H1 (cell line): ENCODE measurements around the gene KCTD15. TPM values are rescaled to one million over a fixed set of nuclear protein-coding genes. Genes with fewer than 3 reads are reported as not detected.

Source experiments
- CTCF ChIA-PET: fragments of 300-600 bp; sonication (Branson Sonifier 250); formaldehyde crosslinking; loops from one replicate; lab custom pipeline; 2021; ENCODE audit not compliant: partially characterized antibody; lab: Charles Lee
- POLR2A ChIA-PET: fragments of 300-600 bp; sonication (Branson Sonifier 250); formaldehyde crosslinking; loops from one replicate; lab custom pipeline; 2021; ENCODE audit warnings: inconsistent platforms; ENCODE audit not compliant: partially characterized antibody; lab: Charles Lee
- DNase-seq, 2 experiments: peaks; one replicate each; pipeline versions ENCODE4 v3.0.0 to v3.0.0-alpha.2; 2010 to 2022; ENCODE audit warnings: low spot score in 2 of 2, low read depth in 1 of 2, mixed read lengths in 1 of 2
- FAIRE-seq: peaks from 2 replicates; lab custom pipeline; 2011; peaks lifted over from hg19 to GRCh38; lab: Jason Lieb, UNC
- H2AFZ ChIP-seq: 2 replicates; pipeline ENCODE4 v1.8.1; 2012; ENCODE audit warnings: low read length, inconsistent platforms
- H2AK5ac ChIP-seq: 2 replicates; pipeline ENCODE4 v1.6.1; 2013; ENCODE audit warnings: low read depth, low read length
- H2BK120ac ChIP-seq: replicated peaks from 2 replicates; pipeline ENCODE3; 2013; ENCODE audit warnings: low read depth, low read length, inconsistent platforms
- H2BK12ac ChIP-seq: 2 replicates; pipeline ENCODE4 v1.6.1; 2013; ENCODE audit warnings: low read depth, low read length
- H2BK15ac ChIP-seq: 2 replicates; pipeline ENCODE4 v1.6.1; 2013; ENCODE audit warnings: low read length
- H2BK20ac ChIP-seq: 2 replicates; pipeline ENCODE4 v1.6.1; 2013; ENCODE audit warnings: low read length
- H2BK5ac ChIP-seq: 2 replicates; pipeline ENCODE4 v1.6.1; 2013; ENCODE audit warnings: low read depth, low read length
- H3K14ac ChIP-seq: 2 replicates; pipeline ENCODE4 v1.6.1; 2013; ENCODE audit warnings: inconsistent platforms; ENCODE audit not compliant: insufficient read length
- H3K18ac ChIP-seq: 2 replicates; pipeline ENCODE4 v1.6.1; 2013; ENCODE audit warnings: low read length; ENCODE audit errors: extremely low read depth
- H3K23ac ChIP-seq: 2 replicates; pipeline ENCODE4 v1.6.1; 2013; ENCODE audit warnings: inconsistent platforms; ENCODE audit not compliant: insufficient read length
- H3K23me2 ChIP-seq: 2 replicates; pipeline ENCODE4 v1.6.1; 2013; ENCODE audit warnings: low read depth, low read length
- H3K27ac ChIP-seq: 2 replicates; pipeline ENCODE4 v1.6.1; 2011; ENCODE audit warnings: low read depth, low read length, inconsistent platforms
- H3K27me3 ChIP-seq, 4 experiments: replicated peaks in 1 of 4; 1 replicate in 1 of 4; 2 replicates in 3 of 4; pipeline versions ENCODE4 v1.6.1 to v1.8.1; 2011 to 2013; ENCODE audit warnings: low read length in 3 of 4, mild to moderate bottlenecking in 3 of 4, inconsistent platforms in 2 of 4, mixed read lengths in 2 of 4, moderate library complexity in 1 of 4; ENCODE audit not compliant: control insufficient read depth in 3 of 4, insufficient read depth in 3 of 4; ENCODE audit errors: extremely low read depth in 1 of 4
- H3K36me3 ChIP-seq, 4 experiments: 2 replicates each; pipeline versions ENCODE4 v1.6.1 to v1.8.1; 2011 to 2013; ENCODE audit warnings: mild to moderate bottlenecking in 4 of 4, low read length in 3 of 4, moderate library complexity in 2 of 4, control low read depth in 1 of 4, inconsistent platforms in 1 of 4; ENCODE audit not compliant: insufficient read depth in 4 of 4, control insufficient read depth in 2 of 4
- H3K4ac ChIP-seq: replicated peaks from 2 replicates; pipeline ENCODE3; 2013; ENCODE audit warnings: low read length, low read depth, mixed read lengths, inconsistent platforms; ENCODE audit not compliant: insufficient read length
- H3K4me1 ChIP-seq, 4 experiments: replicated peaks in 1 of 4; 1 replicate in 1 of 4; 2 replicates in 3 of 4; pipeline versions ENCODE4 v1.6.1 to v1.8.1; 2011 to 2013; ENCODE audit warnings: low read length in 3 of 4, inconsistent platforms in 2 of 4, mixed read lengths in 1 of 4; ENCODE audit not compliant: insufficient read depth in 4 of 4, control insufficient read depth in 3 of 4
- H3K4me2 ChIP-seq, 2 experiments: 2 replicates each; pipeline versions ENCODE4 v1.6.1 to v1.8.1; 2011 to 2013; ENCODE audit warnings: low read depth in 2 of 2, low read length in 2 of 2, control low read depth in 1 of 2, inconsistent platforms in 1 of 2, mild to moderate bottlenecking in 1 of 2; ENCODE audit not compliant: insufficient read depth in 1 of 2
- H3K4me3 ChIP-seq, 4 experiments: fragments of 200-600, 300-600 bp in 1 of 4; sonication (generic), shearing (Covaris generic), sonication (Bioruptor Twin) in 1 of 4; 2 replicates each; pipeline versions ENCODE4 v1.5.1 to v1.8.1; 2011 to 2016; ENCODE audit warnings: low read length in 4 of 4, low read depth in 3 of 4, control low read depth in 2 of 4, inconsistent platforms in 2 of 4, mild to moderate bottlenecking in 2 of 4, mixed read lengths in 1 of 4, moderate library complexity in 1 of 4; ENCODE audit not compliant: insufficient read depth in 2 of 4; ENCODE audit errors: extremely low read depth in 1 of 4
- H3K56ac ChIP-seq: replicated peaks from 2 replicates; pipeline ENCODE3; 2013; ENCODE audit warnings: low read depth, mild to moderate bottlenecking, mixed read lengths, low read length, inconsistent platforms; ENCODE audit not compliant: insufficient read length
- H3K79me1 ChIP-seq: 2 replicates; pipeline ENCODE4 v1.6.1; 2013; ENCODE audit warnings: low read depth, low read length, control low read depth
- H3K79me2 ChIP-seq, 2 experiments: 2 replicates each; pipeline versions ENCODE4 v1.6.1 to v1.8.1; 2012 to 2013; ENCODE audit warnings: low read length in 2 of 2, mild to moderate bottlenecking in 2 of 2, inconsistent platforms in 1 of 2; ENCODE audit not compliant: insufficient read depth in 2 of 2, control insufficient read depth in 1 of 2
- H3K9ac ChIP-seq, 4 experiments: replicated peaks in 1 of 4; 1 replicate in 1 of 4; 2 replicates in 3 of 4; pipeline versions ENCODE4 v1.6.1 to v1.8.1; 2011 to 2013; ENCODE audit warnings: low read depth in 3 of 4, low read length in 3 of 4, control low read depth in 2 of 4, mild to moderate bottlenecking in 2 of 4, moderate library complexity in 2 of 4, inconsistent platforms in 1 of 4; ENCODE audit errors: extremely low read depth in 1 of 4
- H3K9me3 ChIP-seq, 2 experiments: 2 replicates each; pipeline versions ENCODE4 v1.6.1 to v1.8.1; 2012 to 2013; ENCODE audit warnings: mild to moderate bottlenecking in 2 of 2, moderate library complexity in 2 of 2, control low read depth in 1 of 2, inconsistent platforms in 1 of 2, low read depth in 1 of 2, low read length in 1 of 2, mixed read lengths in 1 of 2; ENCODE audit not compliant: insufficient read depth in 2 of 2
- H4K20me1 ChIP-seq, 2 experiments: replicated peaks in 1 of 2; 2 replicates each; pipeline versions ENCODE3 to v1.8.1; 2011 to 2013; ENCODE audit warnings: inconsistent platforms in 2 of 2, low read length in 2 of 2, mild to moderate bottlenecking in 1 of 2; ENCODE audit not compliant: insufficient read depth in 2 of 2, control insufficient read depth in 1 of 2
- H4K5ac ChIP-seq: 2 replicates; pipeline ENCODE4 v1.6.1; 2013; ENCODE audit warnings: low read length, low read depth, mixed read lengths, inconsistent platforms; ENCODE audit not compliant: insufficient read length
- H4K8ac ChIP-seq: 2 replicates; pipeline ENCODE4 v1.8.0; 2013; ENCODE audit warnings: mild to moderate bottlenecking, moderate library complexity, low read length, inconsistent platforms; ENCODE audit not compliant: insufficient read depth; ENCODE audit errors: extremely low read depth
- H4K91ac ChIP-seq: replicated peaks from 2 replicates; pipeline ENCODE3; 2013; ENCODE audit warnings: low read length, mixed read lengths, inconsistent platforms; ENCODE audit not compliant: insufficient read length
- JUN ChIP-seq: IDR thresholded peaks from 2 replicates; pipeline ENCODE4 v1.6.1; 2011; ENCODE audit warnings: low read depth, mild to moderate bottlenecking, improper control_type of control experiment, low read length
- JUND ChIP-seq: IDR thresholded peaks from 2 replicates; pipeline ENCODE4 v1.6.1; 2011; ENCODE audit warnings: mild to moderate bottlenecking, improper control_type of control experiment, low read length
- RXRA ChIP-seq: IDR thresholded peaks from 2 replicates; pipeline ENCODE4 v1.6.1; 2011; ENCODE audit warnings: low read depth, mild to moderate bottlenecking, low read length, moderate library complexity; ENCODE audit not compliant: insufficient read depth
- TAF1 ChIP-seq: IDR thresholded peaks from 2 replicates; pipeline ENCODE4 v1.6.1; 2011; ENCODE audit warnings: mild to moderate bottlenecking, low read depth, low read length
- TAF7 ChIP-seq: optimal IDR thresholded peaks from 2 replicates; pipeline ENCODE3; 2011; ENCODE audit warnings: low read depth, mild to moderate bottlenecking, inconsistent platforms, low read length, moderate library complexity, borderline replicate concordance
- WGBS, 2 experiments: shearing (Covaris generic) in 1 of 2; methylation state at CpG; one replicate each; pipeline versions ENCODE4 v1.1.6 to v1.1.7; 2013 to 2015; ENCODE audit warnings: low lambda C conversion rate in 2 of 2, mixed read lengths in 2 of 2, inconsistent platforms in 1 of 2, low coverage in 1 of 2, missing lambda C conversion rate in 1 of 2; ENCODE audit not compliant: insufficient replicate concordance in 2 of 2, insufficient coverage in 1 of 2, insufficient read length in 1 of 2; ENCODE audit errors: extremely low coverage in 1 of 2, missing lambda C conversion rate in 1 of 2; 5-methylcytosine and 5-hydroxymethylcytosine counted together
- polyA plus RNA-seq, 7 experiments: library from polyadenylated mRNA; depleted of rRNA in 3 of 7; stranded (reverse) in 5 of 7; unstranded in 2 of 7; fragments of >200 nt in 5 of 7; fragments of 200-250 nt in 2 of 7; gene quantifications; 1 replicate in 5 of 7; 2 replicates in 1 of 7; 4 replicates in 1 of 7; pipeline versions ENCODE4 v1.2.1 to v1.2.3, GENCODE V29; 2011 to 2013; ENCODE audit warnings: missing spikeins in 2 of 7, mixed read lengths in 2 of 7
- total RNA-seq: library from RNA; stranded (reverse); fragmentation: NEBNext Ultra II Directional; extraction: Animal tissue kit (Norgen Biotek cat#: 25700); gene quantifications from 2 replicates; pipeline ENCODE4 v1.2.1, GENCODE V29; 2021

KCTD15 gene
- total and polyA plus RNA-seq, 2 of the 8 experiments (the other 6 are each of a cell fraction or from before 2014, with no cell fraction given) = 25.1 to 27.0 TPM

DNA sequence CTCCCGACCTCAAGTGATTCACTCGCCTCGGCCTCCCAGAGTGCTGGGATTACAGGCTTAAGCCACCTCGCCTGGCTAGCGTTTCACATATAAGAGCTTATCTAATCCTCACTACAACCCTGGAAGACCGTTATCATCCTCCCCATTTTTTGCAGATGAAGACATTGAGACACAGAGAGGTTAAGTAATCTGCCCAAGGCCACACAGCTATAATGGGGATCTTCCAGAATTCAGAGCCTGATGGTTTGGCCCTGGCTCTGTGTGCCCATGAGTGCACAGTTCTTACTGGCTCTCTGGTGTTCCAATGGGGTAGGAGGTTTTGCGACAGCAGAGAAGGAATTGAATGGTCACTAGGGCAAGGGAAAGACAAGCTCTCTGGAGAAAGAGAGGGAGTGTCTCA lies 16.8 kb upstream of the KCTD15 start:
- Histone ChIP-seq H3K4me2 (no peak overlapping the region; a peak in 1 of 4 replicates), H3K79me1 (no peaks in the 10 kb centered on the region), H3K27ac (no peak overlapping the region), H4K20me1 (peaks cover 0 to 13% of the 10 kb centered on the region in 2 experiments), H3K9me3 (no peaks in the 10 kb centered on the region), H3K14ac (no peak overlapping the region), H4K91ac (no peak overlapping the region), H3K23me2 (peaks cover 8% of the 10 kb centered on the region; the same call in 1 of the 2 replicates), H3K23ac (no peak overlapping the region), H2AFZ (no peak overlapping the region), H2BK120ac (no peak overlapping the region), H4K8ac (no peak overlapping the region), H2BK12ac (no peak overlapping the region), H2BK20ac (no peak overlapping the region), H3K56ac (no peak overlapping the region), H3K79me2 (no peaks in the 10 kb centered on the region), H3K9ac (no peak overlapping the region), H3K4me1 (peaks cover 0 to 7% (median 4%) of the 10 kb centered on the region in 4 experiments; a peak in 4 of 7 replicates), H4K5ac (no peak overlapping the region), H3K18ac (no peak overlapping the region), H3K4me3 (no peak overlapping the region), H2AK5ac (no peak overlapping the region), H3K4ac (no peak overlapping the region), H2BK15ac (no peak overlapping the region), H2BK5ac (no peak overlapping the region), H3K36me3 (no peaks in the 10 kb centered on the region), H3K27me3 (peaks cover 0 to 3% (median 0%) of the 10 kb centered on the region in 4 experiments; a peak in 3 of 7 replicates)
- CTCF ChIA-PET = interaction anchor here (0.6 to 4.5 kb wide), 15 partner anchors 8 to 933 kb away, joined by 3 to 68 read pairs (median 5); no protein-coding TSS in a partner anchor
- POLR2A ChIA-PET = interaction anchor here (0.6 to 3.4 kb wide), 5 partner anchors 8 to 105 kb away, joined by 3 to 14 read pairs (median 3); partner anchors contain the start of gene KCTD15
- WGBS, 2 experiments = 87% methylated on average over 7 of the region's 7 CpGs; no CpG with 5 or more reads in 1 of the 2 experiments
- FAIRE-seq (no peak), DNase-seq (no peak)
- no peak for TF ChIP-seq JUND
- TF ChIP-seq RXRA = no peak
- TF ChIP-seq TAF7 = no peak
- TF ChIP-seq TAF1 = no peak
- no peak for TF ChIP-seq JUN
